Ureter (tissue), 1 donor: ENCODE results near the gene CAMP. TPM values are rescaled to one million over a fixed set of nuclear protein-coding genes. Genes with fewer than 3 reads are reported as not detected.

Experiments used
- DNase-seq: peaks from one replicate; pipeline ENCODE4 v3.0.0-alpha.2; 2020; ENCODE audit warnings: low spot score
- total RNA-seq: library from RNA; stranded (reverse); gene quantifications from one replicate; pipeline ENCODE4 v1.2.4, GENCODE V29; 2023
- donor health status: DM: yes; HTN: yes; CAD: no.

Gene CAMP
- total RNA-seq, 1 donor from 2014 or later = 2.0 TPM

DNA sequence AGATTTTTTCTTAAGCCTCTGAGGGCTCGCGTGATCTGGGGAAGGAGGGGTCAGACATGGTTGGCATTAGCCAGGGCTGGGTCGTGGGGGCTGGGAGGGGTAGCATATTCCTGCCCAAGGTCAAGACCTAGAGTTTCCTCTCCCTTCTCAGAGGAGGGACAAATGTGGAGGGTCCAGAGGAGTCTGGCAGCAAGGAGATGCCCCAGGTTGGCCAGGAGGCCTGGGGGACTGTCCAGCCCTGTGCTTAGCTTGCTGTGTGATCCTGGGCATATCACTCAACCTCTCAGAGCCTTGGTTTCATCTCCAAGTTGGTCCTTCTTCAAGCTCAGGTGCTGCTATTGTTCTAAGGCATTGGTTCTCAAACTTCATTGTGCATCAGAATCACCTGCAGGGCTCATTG is 9.1 kb upstream of the CAMP start:
- no peak for DNase-seq

DNA sequence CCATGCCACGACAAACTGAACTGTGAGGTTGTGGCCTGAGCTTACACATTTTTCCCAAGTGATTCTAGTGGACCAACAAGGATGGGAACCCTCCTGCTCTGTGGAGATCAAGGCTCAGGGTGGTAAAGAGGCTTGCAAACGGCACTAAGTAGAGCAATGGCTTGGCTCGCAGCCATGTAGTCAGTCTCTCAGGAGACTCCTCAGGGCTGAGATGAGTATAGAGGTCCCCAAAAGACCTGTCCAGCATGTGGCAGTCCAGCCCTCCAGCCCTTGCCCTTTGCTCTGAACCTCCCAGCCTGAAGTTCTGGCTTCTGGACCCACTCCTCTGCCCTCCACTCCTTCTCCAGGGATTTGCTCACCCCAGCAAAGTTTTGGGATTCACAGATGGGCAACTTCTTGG is 8.3 kb upstream of the CAMP start:
- no peak for DNase-seq

DNA sequence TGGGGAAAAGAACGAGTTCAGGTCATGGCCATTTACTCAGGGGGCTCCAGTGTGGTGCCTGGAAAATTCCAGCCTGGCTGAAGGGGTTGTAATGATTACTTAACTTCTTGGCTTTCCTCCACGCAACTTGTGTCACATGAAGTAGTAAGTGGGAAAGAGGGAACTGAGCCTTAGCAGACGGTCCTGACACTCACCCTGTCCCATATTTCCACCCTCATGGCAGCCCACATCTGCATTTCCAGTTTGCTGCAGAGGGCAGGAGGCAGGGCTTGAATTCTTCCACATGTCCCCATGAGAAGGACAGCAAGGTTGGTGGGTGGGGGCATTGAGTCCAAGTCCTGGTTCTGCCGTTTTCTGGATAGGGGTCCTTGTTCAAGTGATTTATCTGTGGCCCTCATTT is 7.8 kb upstream of the CAMP start:
- peak; percentile 54 for DNase-seq

DNA sequence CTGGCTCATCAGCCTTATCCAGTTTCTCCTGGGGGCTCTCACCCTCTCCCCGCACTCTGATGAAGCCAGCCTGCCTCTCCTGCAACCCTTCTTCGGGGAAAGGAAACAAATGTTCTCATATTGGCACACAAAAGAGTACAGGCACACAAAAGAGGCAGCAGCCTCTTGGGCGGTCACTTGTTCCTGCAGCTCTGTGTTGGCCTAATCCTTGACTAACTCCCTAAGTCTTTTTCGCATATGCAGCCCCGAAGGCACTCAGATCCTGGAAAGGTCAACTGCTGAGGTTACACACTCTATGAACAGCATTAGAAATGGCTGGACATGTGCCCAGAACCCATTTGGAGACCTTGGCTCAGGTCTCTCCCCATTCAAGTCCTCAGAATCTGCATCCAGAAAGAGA is 7.4 kb upstream of the CAMP start:
- no peak for DNase-seq

DNA sequence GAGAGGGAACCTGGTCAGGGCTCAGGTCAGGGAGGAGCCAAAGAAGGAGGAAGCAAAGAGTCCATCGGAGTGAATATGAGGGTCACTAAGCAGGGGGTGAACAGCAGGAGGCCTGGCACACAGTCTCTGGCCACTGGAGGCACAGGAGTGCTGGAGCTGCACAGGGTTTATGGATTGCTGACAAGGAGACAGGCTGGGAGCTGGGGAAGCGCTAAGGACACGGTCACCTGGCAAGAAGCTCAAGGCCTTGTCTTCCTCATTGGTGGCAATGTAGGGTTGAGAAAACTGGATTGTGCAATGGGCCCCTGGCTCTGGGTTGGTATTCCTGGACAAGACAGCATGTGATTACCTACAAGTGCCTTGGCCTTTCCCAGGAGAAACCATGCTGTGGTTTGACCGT is 5.8 kb upstream of the CAMP start:
- no peak for DNase-seq

DNA sequence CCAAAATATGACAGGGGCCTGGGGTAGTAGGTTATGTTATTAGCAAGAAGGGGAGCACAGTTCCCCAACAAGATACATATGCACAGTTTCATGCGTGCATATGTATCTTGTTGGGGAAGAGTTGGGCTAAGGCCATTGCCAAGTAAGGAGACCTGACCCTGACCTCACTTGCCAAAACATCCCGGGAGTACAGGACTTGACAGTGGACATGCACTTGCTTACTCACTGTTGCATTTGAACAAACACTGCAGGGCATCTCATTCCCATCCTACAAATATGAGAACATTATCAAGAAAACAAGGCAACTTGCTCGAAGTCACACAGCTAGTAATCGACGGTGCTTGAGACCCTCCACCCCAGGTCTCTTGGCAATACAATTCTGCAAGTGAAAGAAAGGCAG is 4.8 kb upstream of the CAMP start:
- no peak for DNase-seq

- no peak for DNase-seq
These were observed 3.8 kb upstream of the CAMP start for GRCh38 chr3:48219543-48219942.

DNA sequence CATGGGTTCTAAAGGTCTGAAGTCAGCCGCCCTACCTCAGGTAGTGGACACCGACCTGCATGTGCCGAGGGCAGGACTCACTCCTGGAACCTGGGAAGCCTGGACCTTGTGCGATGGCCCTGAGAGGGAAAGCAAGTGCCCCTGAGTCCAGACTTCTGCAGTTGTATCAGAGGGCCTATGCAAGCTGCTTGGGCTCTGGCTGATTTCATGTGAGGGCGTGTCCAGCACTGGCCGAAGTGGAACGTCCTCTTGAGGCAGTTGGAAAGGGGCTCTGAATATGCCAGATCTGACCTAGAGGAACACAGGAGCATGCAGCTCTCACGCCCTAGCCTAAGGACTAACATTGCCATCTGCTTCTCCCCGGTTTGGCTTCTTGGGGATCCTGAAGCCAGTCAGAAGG is 2.5 kb upstream of the CAMP start:
- no peak for DNase-seq

DNA sequence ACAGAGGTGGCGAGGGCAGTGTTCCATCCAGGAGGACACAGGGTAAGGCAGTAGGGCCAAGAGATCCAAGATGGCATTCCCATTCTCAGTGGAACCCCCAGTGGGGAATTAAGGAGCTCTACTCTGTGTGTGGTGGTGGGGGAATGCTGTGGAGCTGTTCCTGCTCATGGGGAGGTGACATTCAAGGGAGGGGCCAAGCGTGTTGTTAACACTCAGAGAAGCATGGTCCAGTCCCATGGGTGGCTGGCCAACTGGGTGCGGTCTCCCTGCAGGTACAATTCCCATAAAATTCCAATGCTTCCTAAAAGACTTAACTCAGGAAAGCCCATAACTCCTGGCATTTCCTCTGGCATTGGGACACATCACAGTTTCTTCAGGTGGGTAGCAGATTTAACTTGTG is 2.3 kb downstream of the CAMP start:
- DNase-seq = no peak

GRCh38 chr3:48226939-48227338 is 3.6 kb downstream of the CAMP start:
- DNase-seq = no peak

GRCh38 chr3:48232232-48232631 is 8.9 kb downstream of the CAMP start:
- no peak for DNase-seq

DNA sequence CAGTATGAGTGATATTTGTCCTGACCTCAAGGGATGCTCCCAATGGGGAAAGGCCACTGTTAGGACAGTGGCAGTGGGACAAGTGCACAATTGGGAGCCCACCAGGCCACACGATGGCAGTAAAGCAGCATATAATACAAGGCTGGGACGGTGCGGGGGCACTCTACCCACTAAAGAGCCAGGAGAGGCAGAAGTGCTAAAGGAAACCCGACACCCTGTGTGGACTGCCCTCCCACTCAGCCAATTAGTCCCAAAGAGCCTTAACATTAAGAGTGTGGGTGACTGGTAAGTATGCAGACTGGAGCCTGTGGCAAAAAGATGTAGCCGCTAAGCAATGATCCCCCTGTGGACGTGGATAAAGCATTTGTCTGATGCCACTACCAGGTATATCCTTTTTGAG is 9.4 kb downstream of the CAMP start:
- DNase-seq = peak; percentile 60

- no peak for DNase-seq
These were observed 10.2 kb downstream of the CAMP start for GRCh38 chr3:48233542-48233941.

- no peak for DNase-seq
These were observed 13.2 kb downstream of the CAMP start for GRCh38 chr3:48236531-48236930.

- DNase-seq = no peak
These were observed 15.3 kb downstream of the CAMP start for GRCh38 chr3:48238531-48239085.

- no peak for DNase-seq
These were observed 17.0 kb downstream of the CAMP start for GRCh38 chr3:48240000-48240963.

GRCh38 chr3:48241796-48242455 is 18.6 kb downstream of the CAMP start:
- DNase-seq = no peak

- DNase-seq = no peak
These were observed 20.6 kb downstream of the CAMP start for GRCh38 chr3:48243886-48244285.

GRCh38 chr3:48244461-48244860 is 21.2 kb downstream of the CAMP start:
- DNase-seq = no peak

- no peak for DNase-seq
These were observed 21.8 kb downstream of the CAMP start for GRCh38 chr3:48245136-48245535.

DNA sequence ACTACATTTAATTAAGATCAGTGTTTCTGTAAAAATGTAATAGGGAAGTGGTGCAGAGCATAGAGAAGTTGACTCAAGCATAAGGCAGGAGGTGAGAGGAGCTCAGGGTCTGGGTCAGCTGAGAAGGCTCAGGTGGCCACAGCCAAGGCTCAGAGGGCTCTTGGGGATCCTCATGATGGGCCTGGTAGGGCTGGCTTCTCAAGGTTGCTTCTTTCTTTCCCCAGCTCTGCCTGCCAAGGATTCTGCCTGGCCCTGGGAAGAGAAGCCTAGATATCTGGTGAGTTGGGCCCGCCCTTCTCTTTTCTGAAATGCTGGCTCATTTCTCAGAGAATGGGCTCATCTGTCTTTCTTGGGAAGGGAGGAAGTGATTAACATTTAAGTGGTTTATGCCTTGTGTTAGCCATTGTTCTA is 24.1 kb downstream of the CAMP start:
- DNase-seq = no peak

GRCh38 chr3:48248095-48248850 is 25.0 kb downstream of the CAMP start:
- no peak for DNase-seq
